ENCODE results near the gene NUP37.
"Not testable (repeated sequence)": the region's sequence is repeated elsewhere in the genome, so short reads cannot be mapped to it uniquely, and the experiment has no call there.

The NUP37 gene

DNA sequence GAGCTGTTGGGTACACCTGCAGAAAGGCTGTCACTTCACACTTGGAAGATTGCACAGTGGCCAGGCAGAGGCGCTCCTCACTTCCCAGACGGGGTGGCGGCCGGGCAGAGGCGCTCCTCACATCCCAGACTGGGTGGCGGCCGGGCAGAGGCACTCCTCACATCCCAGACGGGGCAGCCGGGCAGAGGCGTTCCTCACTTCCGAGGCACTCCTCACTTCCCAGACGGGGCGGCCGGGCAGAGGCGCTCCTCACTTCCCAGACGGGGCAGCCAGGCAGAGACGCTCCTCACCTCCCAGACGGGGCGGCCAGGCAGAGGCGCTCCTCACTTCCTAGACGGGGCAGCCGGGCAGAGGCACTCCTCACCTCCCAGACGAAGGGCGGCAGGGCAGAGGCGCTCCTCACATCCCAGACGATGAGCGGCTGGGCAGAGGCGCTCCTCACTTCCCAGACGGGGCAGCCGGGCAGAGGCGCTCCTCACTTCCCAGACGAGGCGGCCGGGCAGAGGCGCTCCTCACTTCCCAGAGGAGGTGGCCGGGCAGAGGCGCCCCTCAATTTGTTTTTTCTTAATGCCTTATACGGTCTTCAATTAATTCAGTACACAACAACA, 30.6 kb downstream of the NUP37 start:
- not testable (repeated sequence) for DNase-seq

DNA sequence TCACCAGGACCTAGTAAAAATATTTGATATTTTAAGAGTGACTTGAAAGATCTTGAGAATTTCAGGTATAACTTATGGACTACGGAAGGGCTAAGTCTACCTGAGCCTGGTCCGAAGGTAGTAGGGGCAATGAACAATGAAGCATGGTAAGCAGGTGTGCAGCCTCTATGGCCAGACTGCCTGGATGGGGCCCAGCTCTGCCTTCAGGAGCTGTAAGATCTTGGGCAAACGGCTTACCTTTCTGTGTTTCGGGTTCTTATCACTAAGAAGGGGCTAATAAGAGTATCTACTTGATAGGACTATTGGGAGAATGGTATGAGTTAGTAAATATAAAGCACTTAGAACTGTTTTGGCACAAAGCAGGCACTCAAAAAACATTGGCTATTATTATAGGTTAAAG, 39.1 kb downstream of the NUP37 start:
- no peak for DNase-seq

DNA sequence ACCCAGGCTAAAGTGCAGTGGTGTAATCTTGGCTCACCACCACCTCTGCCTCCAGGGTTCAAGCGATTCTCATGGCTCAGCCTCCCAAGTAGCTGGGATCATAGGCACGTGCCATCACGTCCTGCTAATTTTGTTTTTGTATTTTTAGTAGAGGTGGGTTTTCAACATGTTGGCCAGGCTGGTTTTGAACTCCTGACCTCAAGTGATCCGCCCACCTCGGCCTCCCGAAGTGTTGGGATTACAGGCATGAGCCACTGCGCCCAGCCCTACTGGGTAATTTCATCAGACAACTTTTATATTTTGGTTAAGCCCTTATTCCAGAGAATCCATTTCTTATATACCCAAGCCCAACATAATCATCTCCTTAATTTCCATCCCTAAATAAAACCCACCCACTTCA, 47.8 kb downstream of the NUP37 start:
- DNase-seq, result not testable (repeated sequence)

GRCh38 chr12:102069707-102070106, 50.2 kb downstream of the NUP37 start:
- no peak for DNase-seq

DNA sequence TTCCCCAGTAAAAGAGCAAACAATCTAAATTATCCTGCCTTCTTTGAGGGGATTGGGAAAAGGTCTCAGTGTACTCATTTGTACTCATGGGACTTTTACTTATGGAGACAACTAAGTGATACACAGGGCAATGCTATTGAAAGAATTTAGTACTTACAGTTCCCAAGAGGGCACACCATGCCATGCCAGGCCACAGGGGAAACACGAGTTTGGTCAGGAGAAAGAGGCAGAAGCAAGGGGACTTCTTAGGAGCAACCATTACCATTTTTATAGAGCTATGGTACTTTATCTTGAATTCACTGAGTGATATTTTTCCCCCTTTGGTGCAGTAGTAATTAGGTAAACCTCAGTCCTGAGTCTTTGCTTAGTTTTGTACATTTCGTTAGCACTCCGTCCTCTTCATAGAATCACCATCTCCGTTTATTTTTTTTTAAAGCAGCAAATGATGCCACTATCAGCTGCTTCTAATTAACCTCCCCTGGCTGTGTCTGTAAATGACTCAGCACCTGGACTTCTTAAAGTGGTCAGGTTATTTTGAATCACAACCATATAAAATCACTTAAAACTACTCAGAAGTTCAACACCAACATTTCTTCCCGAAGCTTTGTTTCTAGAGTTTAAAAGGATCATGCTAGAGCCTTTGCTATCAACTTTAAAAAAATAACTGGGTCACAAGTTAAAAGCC, 52.2 kb downstream of the NUP37 start:
- no peak for DNase-seq

- no peak for DNase-seq
Observed at GRCh38 chr12:102064476-102064875, 55.4 kb downstream of the NUP37 start.

DNA sequence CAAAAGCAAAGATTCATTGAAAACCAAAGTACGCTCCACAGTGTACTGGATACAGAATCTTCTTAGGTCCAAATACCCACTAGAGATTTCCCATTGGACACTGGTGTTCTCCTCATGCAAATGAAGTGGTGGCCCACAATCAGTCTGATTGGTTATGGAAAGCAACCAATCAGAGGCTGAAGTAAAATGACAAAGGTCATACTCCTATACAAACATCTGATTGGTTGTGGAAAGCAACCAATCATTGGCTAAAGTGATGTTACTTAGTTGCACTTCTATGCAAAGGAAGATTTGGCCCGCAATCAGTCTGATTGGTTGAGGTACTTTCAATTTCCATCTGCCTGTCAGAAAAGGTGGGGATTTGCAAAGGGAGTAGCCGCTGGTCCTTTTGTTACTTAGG, 56.8 kb downstream of the NUP37 start:
- no peak for DNase-seq

- DNase-seq, result no peak
Observed at GRCh38 chr12:102062419-102062806, 57.5 kb downstream of the NUP37 start.

- peak; percentile 88 for DNase-seq
Observed at GRCh38 chr12:102061560-102062418, 58.1 kb downstream of the NUP37 start, which contains the start of gene WASHC3. WASHC3 (minus strand) TSS chr12:102061991; CDS start chr12:102061962, 29 bp downstream.

GRCh38 chr12:102061096-102061559, 58.8 kb downstream of the NUP37 start:
- no peak for DNase-seq

- DNase-seq, result no peak
Observed at GRCh38 chr12:102059343-102059742, 60.6 kb downstream of the NUP37 start.

GRCh38 chr12:102054345-102054744, 65.6 kb downstream of the NUP37 start:
- no peak for DNase-seq

DNA sequence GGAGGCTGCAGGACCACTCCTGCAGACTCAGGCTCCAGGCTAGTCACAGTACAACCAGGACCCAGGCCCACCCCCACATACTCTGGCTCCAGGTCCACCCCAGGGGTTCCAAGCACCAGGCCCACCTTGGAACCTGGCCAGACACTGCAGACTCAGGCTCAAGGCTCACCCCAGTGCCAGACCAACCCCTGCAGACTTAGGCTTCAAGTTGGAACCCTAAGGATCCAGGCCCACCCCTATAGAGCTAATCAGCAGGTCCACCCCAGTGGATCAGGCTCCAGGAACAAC, 66.9 kb downstream of the NUP37 start:
- no peak for DNase-seq

GRCh38 chr12:102052192-102053061, 67.5 kb downstream of the NUP37 start:
- no peak for DNase-seq

DNA sequence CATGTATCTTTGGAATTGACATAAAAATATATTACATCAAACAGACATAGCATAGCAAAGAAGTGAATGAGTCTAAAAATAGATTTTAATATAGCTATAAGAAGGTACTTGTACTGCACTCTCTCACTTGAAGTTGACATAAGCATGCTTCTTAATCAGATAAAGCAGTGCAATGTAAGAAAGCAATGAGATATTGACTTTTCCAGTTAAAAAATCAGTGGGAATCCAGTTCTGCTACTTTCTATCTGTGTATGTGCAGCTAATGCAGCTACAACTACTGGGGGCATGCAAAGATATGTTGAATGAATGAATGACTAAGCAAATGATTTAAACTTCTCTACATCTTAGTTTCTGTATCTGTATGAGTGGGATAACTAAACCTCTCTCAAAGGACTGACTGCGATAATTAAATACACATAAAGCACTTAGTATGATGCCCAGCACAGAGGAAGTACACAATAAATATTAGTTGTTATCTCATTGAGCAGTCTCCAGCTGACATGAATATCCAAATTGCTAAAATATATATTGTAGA, 68.4 kb downstream of the NUP37 start:
- no peak for DNase-seq

DNA sequence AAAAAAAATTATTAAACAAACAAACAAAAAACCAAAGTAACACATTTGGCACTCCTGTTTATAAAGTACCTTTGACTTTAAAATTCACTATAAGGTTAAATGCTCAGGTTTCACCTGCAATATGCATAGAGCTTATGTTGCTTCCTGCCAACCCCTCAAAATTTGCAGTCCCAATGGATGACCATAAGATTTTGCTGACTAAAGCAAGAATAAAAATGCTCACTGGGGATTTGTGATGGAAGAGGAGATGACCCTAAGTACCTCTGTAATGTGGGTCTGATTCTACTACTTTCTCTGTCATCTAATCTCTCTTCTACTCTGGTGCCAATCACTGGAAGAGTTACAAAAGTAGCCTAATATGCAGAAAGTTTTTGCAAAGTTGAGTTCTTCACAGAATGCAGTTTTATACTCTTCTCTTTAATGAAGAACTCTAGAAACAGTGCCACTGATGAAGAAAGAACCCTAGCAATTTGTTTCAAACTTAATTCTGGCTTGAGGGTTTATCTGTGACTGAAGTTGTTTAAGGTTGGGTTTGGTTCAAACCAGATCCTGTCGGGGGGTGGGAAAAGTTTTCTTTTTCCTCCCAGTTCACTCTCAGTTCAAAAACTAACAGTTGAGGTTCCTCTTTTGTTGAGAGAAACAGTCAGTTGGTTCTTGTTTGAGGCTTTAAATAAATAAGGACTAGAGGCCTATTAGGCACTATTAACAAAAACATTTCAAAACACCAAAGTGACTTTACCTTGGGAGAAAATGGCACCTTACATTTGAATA, 69.1 kb downstream of the NUP37 start:
- DNase-seq, result no peak

- no peak for DNase-seq
Observed at GRCh38 chr12:102043928-102044327, 76.0 kb downstream of the NUP37 start.

GRCh38 chr12:102033991-102034745, 85.7 kb downstream of the NUP37 start:
- DNase-seq, result no peak

- no peak for DNase-seq
Observed at GRCh38 chr12:102031852-102032251, 88.1 kb downstream of the NUP37 start.

DNA sequence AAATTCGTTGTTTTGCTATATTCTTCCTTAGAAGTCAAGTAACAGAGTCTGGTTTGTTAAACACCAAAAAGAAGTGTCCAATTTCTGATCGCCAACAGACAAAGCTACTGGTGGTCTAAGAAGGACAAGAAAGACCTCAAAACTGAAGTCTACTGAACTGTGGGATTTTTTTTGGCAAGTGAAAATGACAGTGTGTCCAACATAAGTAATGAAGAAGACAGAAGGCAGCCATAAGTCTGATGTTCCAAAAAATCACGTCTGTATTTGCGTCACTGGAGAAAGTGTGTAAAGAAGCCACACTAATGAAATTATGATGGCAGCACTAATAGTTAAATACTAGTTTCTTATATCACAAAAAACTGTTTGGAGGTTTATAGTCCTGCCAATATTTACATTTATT, 90.8 kb downstream of the NUP37 start:
- DNase-seq, result no peak

GRCh38 chr12:102026728-102027127, 93.2 kb downstream of the NUP37 start:
- DNase-seq, result no peak
